OCI-M1 (cell line): ENCODE measurements around the gene STRN4.

ENCODE experiments used
- DNase-seq: peaks from one replicate; lab custom pipeline; 2025; lab: John Stamatoyannopoulos, UW

STRN4 gene

GRCh38 chr19:46725036-46725820, 21.0 kb downstream of the STRN4 start:
- DNase-seq: no peak

GRCh38 chr19:46724468-46724867, 21.8 kb downstream of the STRN4 start:
- no peak for DNase-seq

- no peak for DNase-seq
Measured at GRCh38 chr19:46723471-46723870, 22.8 kb downstream of the STRN4 start.

GRCh38 chr19:46723023-46723461, 23.2 kb downstream of the STRN4 start:
- no peak for DNase-seq

- DNase-seq: no peak
Measured at GRCh38 chr19:46722421-46723022, 23.7 kb downstream of the STRN4 start.

GRCh38 chr19:46722004-46722380, 24.3 kb downstream of the STRN4 start:
- no peak for DNase-seq

- DNase-seq: no peak
Measured at GRCh38 chr19:46721269-46722003, 24.8 kb downstream of the STRN4 start.

GRCh38 chr19:46720503-46721239, 25.6 kb downstream of the STRN4 start:
- no peak for DNase-seq

GRCh38 chr19:46719629-46720502, 26.4 kb downstream of the STRN4 start:
- DNase-seq: no peak

- no peak for DNase-seq
Measured at GRCh38 chr19:46718934-46719622, 27.2 kb downstream of the STRN4 start.

- DNase-seq: peak; percentile 79
Measured at GRCh38 chr19:46718157-46718933, 27.9 kb downstream of the STRN4 start.

GRCh38 chr19:46717716-46718143, 28.5 kb downstream of the STRN4 start:
- DNase-seq: peak; percentile 59

GRCh38 chr19:46717034-46717715, 29.1 kb downstream of the STRN4 start, which contains the start of gene PRKD2:
TSS of gene PRKD2 (minus strand) at chr19:46717114. CDS start at chr19:46716370, 744 bp downstream.
- DNase-seq: peak; percentile 91

- no peak for DNase-seq
Measured at GRCh38 chr19:46716672-46717033, 29.6 kb downstream of the STRN4 start.

- DNase-seq: peak; percentile 18
Measured at GRCh38 chr19:46715975-46716671, 30.1 kb downstream of the STRN4 start.

GRCh38 chr19:46715620-46715974, 30.7 kb downstream of the STRN4 start:
- DNase-seq: no peak

GRCh38 chr19:46714444-46715106, 31.7 kb downstream of the STRN4 start:
- peak; percentile 80 for DNase-seq
